Activated CD8-positive, alpha-beta memory T cell treated with anti-CD3 and anti-CD28 coated beads, Interleukin-2, amount 50 U/mL, for 1 hour (primary cell): ENCODE data around the gene GNB4.

ENCODE experiments used
- DNase-seq: peaks from one replicate; pipeline ENCODE4 v3.0.0-alpha.2; 2020; ENCODE audit errors: extremely low read depth

Gene GNB4

GRCh38 chr3:179363332-179363731 lies 87.9 kb downstream of the GNB4 start:
- no peak for DNase-seq

- DNase-seq: no peak
Measured at GRCh38 chr3:179355996-179356395, 95.3 kb downstream of the GNB4 start.

- DNase-seq: no peak
Measured at GRCh38 chr3:179348325-179349013, 102.8 kb downstream of the GNB4 start.

GRCh38 chr3:179347345-179348194 lies 103.7 kb downstream of the GNB4 start, which contains the start of gene MFN1:
MFN1 (plus strand) TSS chr3:179347709; CDS start chr3:179348852, 1,143 bp downstream.
- peak; percentile 76 for DNase-seq
